GM18508 (cell line): ENCODE data around the gene SLC9A1.

Experiments
- ATAC-seq: cut with Tn5 transposase; IDR thresholded peaks from one replicate; pipeline ENCODE4 v1.9.1; 2021; ENCODE audit warnings: moderate number of reproducible peaks; ENCODE audit not compliant: insufficient read depth, unreplicated experiment

The SLC9A1 gene

GRCh38 chr1:27152004-27152828 lies 2.7 kb downstream of the SLC9A1 start:
- no peak for ATAC-seq

GRCh38 chr1:27150641-27151040 lies 4.3 kb downstream of the SLC9A1 start:
- ATAC-seq: no peak

DNA sequence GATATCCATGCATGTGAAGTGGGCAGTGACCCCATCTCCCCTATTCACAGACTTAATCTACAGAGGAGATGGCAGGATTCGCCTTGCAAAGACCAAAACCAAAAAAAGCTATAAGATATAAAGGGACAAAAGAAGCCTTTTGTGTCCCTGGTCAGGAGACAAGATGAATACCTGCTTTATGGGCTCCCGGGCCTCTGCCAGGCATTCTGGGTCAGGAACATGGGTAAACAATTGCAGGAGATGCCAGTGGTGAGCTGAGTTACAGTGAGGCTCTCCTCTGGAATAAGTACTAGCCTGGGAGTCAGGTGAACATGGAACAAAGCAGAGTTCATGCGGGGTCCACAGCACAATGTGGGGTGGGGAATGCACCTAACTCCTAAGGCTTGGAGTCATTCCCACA lies 4.7 kb downstream of the SLC9A1 start:
- no peak for ATAC-seq

- no peak for ATAC-seq
Measured at GRCh38 chr1:27149762-27150113, 5.2 kb downstream of the SLC9A1 start.

GRCh38 chr1:27149084-27149761 lies 5.7 kb downstream of the SLC9A1 start:
- no peak for ATAC-seq

GRCh38 chr1:27148591-27148990 lies 6.3 kb downstream of the SLC9A1 start:
- ATAC-seq: no peak

GRCh38 chr1:27147842-27148518 lies 6.9 kb downstream of the SLC9A1 start:
- ATAC-seq: no peak

DNA sequence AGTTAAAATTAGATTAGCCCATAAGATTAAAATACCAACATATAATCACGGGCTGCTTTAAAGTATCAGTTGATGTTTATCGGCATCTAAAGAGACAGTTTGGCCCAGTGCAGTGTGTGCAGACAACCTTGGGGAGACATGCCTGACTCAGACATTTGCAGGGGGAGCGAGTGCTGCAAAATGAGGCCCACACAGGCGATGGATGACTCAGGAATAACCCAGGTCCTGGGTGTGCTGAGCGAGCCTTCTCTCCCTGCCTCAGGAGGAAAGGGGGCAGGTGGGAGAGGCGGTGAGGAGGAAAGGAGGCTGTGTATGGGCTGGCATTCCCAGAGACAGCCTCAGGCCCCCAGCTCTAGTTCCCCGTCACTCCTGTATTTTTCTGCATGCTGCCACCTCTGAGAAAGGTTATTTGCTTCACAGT lies 9.0 kb downstream of the SLC9A1 start:
- no peak for ATAC-seq

DNA sequence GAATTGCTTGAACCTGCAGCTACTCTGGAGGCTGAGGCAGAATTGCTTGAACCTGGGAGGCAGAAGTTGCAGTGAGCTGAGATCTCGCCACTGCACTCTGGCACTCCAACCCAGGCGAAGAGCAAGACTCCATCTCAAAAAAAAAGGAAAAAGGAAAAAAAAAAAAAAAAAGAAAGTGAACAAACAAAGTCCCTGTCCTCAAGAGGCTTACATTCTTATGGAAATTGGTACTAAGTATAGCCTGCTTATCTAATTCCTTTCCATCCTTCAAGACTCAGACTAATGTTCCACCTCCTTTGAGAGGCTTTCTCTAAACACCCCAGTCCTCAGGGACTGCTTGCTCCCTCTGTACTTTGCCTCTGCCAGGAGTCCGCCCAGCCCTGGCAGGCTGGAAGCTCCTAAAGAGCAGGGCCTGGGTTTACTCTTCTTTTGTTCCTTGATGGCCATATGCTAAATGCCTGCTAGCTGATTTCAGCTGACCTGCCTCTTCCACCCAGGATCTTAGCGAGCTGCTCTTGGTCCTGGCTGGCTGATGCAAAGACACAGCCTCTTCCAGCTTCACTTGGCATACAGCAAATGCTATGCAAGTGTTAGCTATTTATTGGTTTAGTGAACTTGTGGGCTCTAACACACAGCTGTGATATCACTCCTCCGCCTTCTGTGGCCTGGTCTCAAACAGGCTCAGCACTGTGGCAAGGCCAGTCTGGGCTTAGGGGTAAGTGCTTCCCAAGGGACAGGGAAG lies 9.8 kb downstream of the SLC9A1 start:
- ATAC-seq: no peak

DNA sequence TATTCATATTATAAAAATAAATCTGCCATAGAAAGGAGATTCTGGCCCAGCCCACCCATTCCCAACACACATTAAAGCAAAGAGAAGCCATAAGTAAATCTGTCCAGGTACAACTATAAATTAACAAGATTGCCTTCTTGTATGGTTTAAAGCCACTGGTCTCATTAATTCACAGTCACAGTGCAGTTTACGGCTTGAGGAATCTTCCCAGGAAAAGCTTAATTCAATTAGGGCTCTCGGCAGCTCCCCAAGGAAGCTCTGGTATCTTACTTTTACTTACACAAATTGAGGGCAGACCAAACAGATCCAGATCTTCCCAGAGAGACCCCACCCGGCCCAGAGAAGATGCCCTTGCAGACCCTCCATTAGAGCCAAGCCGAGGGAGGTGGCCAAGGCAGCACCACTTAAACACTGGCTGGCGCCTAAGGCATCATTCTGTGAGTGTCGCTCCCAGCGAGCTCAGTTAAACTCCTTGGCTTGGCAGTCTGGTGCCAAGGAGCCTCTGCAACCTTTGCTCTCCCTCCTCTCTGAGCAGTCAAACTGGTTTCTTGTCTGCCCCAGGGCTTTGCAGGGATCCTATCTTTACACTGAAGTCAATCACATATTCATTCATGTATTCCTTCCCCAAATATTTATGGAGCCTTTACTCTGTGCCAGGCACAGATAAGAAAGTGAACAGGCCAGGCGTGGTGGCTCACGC lies 10.7 kb downstream of the SLC9A1 start:
- ATAC-seq: no peak

- ATAC-seq: no peak
Measured at GRCh38 chr1:27143401-27143800, 11.5 kb downstream of the SLC9A1 start.

DNA sequence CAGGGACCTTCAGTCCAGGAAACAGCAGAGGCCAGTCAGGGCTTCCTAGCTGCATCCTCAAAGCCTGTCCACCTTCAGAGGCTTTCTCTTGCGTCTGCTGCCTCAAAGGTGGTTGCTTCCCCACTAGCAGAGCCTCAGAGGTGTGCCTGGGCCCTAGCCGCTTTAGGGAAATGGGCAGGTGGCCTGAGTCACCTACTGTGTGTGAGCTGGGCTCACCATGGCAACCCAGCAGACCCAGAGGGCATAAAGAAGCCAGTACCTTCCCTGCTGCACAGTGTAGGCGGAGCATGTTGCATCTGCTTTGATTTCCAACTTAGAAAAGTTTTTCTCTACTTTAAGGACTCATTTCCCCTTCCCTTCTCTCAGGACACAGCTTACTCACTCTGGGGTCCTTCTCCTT lies 12.5 kb downstream of the SLC9A1 start:
- ATAC-seq: no peak

GRCh38 chr1:27141266-27142003 lies 13.5 kb downstream of the SLC9A1 start:
- no peak for ATAC-seq

DNA sequence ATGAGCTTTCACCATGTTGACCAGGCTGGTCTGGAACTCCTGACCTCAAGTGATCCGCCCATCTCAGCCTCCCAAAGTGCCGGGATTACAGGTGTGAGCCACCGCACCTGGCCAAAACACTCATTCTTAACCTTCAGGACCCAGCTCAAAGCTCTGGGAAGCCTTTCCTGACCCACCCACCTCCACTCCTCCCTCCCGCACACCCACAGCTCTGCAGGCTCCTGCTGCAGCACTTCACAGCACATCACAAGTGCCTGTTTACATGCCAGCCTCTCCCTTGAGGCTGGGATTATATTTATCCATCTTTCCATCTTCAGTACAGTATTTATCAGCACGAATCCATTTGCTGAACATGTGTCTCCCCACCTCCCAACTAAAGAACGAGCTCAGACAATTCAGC lies 14.9 kb downstream of the SLC9A1 start:
- no peak for ATAC-seq

GRCh38 chr1:27138927-27139326 lies 16.0 kb downstream of the SLC9A1 start:
- no peak for ATAC-seq

DNA sequence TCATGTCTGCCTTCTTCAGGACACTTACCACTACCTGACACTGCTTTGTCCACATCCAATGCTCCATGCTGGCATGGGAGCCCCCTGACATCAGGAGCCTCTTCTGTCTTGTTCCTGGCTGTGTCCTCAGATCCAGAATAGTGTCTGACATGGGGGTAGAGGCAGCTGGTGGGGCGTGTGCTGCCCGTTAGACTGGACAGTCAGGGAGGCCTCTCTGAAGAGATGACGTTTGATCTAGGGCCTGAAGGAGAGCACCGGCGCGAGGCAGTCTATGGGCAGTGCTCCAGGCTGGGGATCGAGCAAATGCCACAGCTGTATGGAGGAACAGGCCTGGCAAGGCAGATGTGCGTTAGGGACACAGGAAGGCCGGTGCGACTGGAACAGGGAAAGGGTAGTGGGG lies 16.6 kb downstream of the SLC9A1 start:
- ATAC-seq: no peak

DNA sequence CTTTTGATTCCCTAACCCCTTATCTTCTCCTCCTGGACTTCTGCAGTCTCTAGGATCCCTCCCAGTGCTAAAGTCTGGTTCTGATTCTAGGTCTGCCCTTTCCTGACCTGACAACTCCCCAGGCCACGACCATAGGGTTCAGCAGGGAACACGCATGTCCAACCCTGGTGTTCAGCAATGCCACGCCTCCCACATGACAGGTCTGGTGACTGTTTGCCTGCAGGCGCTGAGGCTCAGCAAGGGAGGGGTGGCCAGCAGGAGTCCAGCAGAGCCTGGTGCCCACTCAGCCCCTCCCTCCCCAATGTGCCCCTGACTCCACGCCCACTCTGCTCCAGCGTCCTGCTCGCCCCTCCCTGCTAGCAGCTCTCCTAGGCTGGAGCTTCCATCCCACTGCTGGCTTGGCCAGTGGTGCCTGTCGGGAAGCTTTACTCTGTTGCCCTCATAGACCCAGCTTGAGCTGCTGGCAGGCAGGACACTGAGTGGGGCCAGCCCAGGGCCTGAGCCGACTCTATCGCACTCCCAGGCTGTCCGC lies 17.3 kb downstream of the SLC9A1 start:
- no peak for ATAC-seq

DNA sequence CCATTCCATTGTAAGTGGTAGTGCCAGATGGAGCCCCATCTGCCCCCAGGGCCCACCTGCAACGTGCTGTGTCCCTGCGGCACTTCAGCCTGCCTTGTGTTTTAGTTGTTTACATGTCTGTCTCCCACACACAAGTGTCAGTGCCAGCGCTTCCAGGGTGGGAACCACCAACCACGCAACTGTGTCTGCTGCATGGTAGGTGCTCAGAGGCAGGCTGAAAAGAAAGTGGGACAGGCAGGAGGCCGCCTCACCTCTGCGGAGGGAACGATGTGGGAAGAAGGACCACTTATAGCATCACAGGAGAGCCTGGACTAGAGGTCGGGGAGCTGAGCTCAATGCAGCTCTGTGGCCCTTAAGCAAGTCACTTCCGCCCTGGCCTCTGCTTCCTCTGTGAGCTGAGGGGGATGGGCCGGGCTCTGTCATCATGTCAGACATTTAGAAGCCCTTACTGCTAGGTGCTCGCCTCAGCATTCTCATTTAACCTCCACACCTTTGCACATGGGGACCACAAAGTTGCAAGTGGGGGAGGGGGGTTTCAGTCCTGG lies 17.9 kb downstream of the SLC9A1 start:
- no peak for ATAC-seq

DNA sequence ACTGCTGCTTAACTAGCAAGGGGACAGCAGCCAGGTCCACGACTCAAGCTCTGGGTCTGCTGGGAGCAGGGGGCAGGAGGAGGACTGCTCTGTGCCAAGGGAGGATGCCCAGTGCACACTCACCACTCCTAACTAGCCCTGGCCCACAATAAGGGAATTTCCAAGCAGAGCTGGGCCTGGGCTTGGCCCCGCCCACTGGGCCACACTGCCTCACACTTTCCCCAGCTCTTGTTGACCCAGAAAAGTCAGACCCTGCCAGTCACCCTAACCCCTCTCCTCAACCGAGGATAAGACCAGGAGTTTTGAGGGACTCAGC lies 18.7 kb downstream of the SLC9A1 start:
- ATAC-seq: no peak
